Measurements from ENCODE around the gene PDE2A.

DNA sequence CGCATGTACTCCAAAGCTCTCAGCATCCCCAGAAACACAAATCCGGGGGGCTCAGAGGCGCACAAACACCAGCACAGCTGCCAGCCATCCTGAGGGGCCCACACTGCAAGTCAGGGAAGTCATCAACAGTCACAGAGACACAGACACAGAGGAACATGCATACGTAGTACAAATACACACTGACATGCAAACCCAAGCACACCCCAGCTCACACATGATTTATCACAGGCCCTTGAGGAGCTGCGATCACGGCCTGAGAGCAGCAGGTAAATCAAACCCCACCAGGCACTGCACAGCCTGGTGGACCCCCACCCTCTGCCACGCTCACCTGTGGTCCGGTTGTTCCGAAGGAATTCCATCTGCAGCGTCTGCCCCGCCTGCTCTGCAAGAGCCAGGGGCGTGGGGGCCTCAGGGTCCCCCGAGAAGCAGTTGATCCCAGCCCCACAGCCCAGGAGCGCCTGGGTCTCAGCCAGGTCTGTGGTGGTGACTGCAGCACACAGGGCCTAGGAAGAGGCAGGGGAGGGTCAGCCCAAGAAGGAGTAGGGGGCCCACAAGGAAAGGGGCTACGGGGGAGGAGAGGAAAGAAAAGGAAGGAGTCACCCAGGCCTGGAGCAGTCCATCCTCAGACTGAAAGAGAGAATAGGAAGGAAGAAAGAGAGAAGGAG is 28.5 kb upstream of the PDE2A start:
- TF ChIP-seq, protein P1, sequence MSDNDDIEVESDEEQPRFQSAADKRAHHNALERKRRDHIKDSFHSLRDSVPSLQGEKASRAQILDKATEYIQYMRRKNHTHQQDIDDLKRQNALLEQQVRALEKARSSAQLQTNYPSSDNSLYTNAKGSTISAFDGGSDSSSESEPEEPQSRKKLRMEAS (IDR thresholded peaks at IDR 0.05; ENCODE audit: insufficient read depth, insufficient read length), result no peak
- TF ChIP-seq, protein P2, sequence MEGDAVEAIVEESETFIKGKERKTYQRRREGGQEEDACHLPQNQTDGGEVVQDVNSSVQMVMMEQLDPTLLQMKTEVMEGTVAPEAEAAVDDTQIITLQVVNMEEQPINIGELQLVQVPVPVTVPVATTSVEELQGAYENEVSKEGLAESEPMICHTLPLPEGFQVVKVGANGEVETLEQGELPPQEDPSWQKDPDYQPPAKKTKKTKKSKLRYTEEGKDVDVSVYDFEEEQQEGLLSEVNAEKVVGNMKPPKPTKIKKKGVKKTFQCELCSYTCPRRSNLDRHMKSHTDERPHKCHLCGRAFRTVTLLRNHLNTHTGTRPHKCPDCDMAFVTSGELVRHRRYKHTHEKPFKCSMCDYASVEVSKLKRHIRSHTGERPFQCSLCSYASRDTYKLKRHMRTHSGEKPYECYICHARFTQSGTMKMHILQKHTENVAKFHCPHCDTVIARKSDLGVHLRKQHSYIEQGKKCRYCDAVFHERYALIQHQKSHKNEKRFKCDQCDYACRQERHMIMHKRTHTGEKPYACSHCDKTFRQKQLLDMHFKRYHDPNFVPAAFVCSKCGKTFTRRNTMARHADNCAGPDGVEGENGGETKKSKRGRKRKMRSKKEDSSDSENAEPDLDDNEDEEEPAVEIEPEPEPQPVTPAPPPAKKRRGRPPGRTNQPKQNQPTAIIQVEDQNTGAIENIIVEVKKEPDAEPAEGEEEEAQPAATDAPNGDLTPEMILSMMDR (IDR thresholded peaks at IDR 0.05; ENCODE audit: extremely low read depth in 1 of 2, insufficient read depth in 1 of 2, low read depth in 1 of 2, low read length in 2 of 2), result no peak
- TF ChIP-seq POLR2A (IDR thresholded peaks at IDR 0.05; ENCODE audit: low read depth, low read length), result no peak
- TF ChIP-seq POLR2AphosphoS5 (IDR thresholded peaks at IDR 0.05; ENCODE audit: insufficient read depth, low read depth, low read length), result no peak
- TF ChIP-seq MYC (IDR thresholded peaks at IDR 0.05; ENCODE audit: low read depth, low read length), result no peak

All from endothelial cell of umbilical vein (primary cell).